ENCODE data around the gene SLC19A2. TPM values are rescaled to one million over a fixed set of nuclear protein-coding genes. Genes with fewer than 3 reads are reported as not detected.

SLC19A2 gene
- total RNA-seq, 1 experiment from 2014 or later, result 12.8 TPM

- Histone ChIP-seq H4K8ac (replicated peaks; ENCODE audit: insufficient read length, low read depth, low read length) (no peak overlapping the region), H4K91ac (ENCODE audit: insufficient read length, low read depth, low read length) (no peak overlapping the region), H3K14ac (ENCODE audit: insufficient read depth, low read length) (no peak overlapping the region), H2BK12ac (ENCODE audit: insufficient read length, low read depth, low read length) (no peak overlapping the region), H3K27me3 (ENCODE audit: insufficient read depth, low read length) (no peaks in the 10 kb centered on the region), H3K79me1 (ENCODE audit: insufficient read depth, low read depth, low read length, poor library complexity, severe bottlenecking) (no peaks in the 10 kb centered on the region), H3K27ac (ENCODE audit: insufficient read length, low read depth, low read length) (no peak overlapping the region), H2BK5ac (ENCODE audit: insufficient read length, low read length) (no peak overlapping the region), H2BK20ac (ENCODE audit: low read depth, low read length, poor library complexity, severe bottlenecking) (no peak overlapping the region), H3K56ac (ENCODE audit: insufficient read length, low read depth, low read length) (no peak overlapping the region), H3K79me2 (ENCODE audit: insufficient read depth, low read length) (no peaks in the 10 kb centered on the region), H3T11ph (ENCODE audit: low read length) (no peak overlapping the region), H3K9me3 (ENCODE audit: control insufficient read depth, low read depth, low read length) (no peaks in the 10 kb centered on the region), H3K4me1 (ENCODE audit: insufficient read depth, low read length) (no peaks in the 10 kb centered on the region), H3K23ac (ENCODE audit: insufficient read length, low read depth, low read length) (no peak overlapping the region), H3K4ac (ENCODE audit: low read depth, low read length) (no peak overlapping the region), H3K9ac (ENCODE audit: extremely low read depth, insufficient read length, low read length) (no peak overlapping the region), H3K4me2 (ENCODE audit: insufficient read depth, insufficient read length, low read length) (no peak overlapping the region), H2BK15ac (ENCODE audit: low read depth, low read length) (no peak overlapping the region), H3K18ac (ENCODE audit: insufficient read length, low read depth, low read length) (no peak overlapping the region), H2BK120ac (ENCODE audit: low read depth, low read length, poor library complexity, severe bottlenecking) (no peak overlapping the region), H3K23me2 (ENCODE audit: insufficient read length, low read depth, low read length, poor library complexity, severe bottlenecking) (no peaks in the 10 kb centered on the region), H2AK5ac (ENCODE audit: insufficient read length, low read length) (no peak overlapping the region), H4K5ac (ENCODE audit: insufficient read length, low read depth, low read length) (no peak overlapping the region), H2AFZ (ENCODE audit: low read length) (no peak overlapping the region), H4K20me1 (ENCODE audit: control insufficient read depth, insufficient read depth, insufficient read length) (no peaks in the 10 kb centered on the region)
- H3K4me3 Mint-ChIP-seq, result no peak overlapping the region
- no peaks in the 10 kb centered on the region for H3K9me3 Mint-ChIP-seq
- H3K4me1 Mint-ChIP-seq, result peaks cover 0 to 7% of the 10 kb centered on the region in 2 experiments; a peak in 1 of 4 replicates
- TF ChIP-seq, protein P1, sequence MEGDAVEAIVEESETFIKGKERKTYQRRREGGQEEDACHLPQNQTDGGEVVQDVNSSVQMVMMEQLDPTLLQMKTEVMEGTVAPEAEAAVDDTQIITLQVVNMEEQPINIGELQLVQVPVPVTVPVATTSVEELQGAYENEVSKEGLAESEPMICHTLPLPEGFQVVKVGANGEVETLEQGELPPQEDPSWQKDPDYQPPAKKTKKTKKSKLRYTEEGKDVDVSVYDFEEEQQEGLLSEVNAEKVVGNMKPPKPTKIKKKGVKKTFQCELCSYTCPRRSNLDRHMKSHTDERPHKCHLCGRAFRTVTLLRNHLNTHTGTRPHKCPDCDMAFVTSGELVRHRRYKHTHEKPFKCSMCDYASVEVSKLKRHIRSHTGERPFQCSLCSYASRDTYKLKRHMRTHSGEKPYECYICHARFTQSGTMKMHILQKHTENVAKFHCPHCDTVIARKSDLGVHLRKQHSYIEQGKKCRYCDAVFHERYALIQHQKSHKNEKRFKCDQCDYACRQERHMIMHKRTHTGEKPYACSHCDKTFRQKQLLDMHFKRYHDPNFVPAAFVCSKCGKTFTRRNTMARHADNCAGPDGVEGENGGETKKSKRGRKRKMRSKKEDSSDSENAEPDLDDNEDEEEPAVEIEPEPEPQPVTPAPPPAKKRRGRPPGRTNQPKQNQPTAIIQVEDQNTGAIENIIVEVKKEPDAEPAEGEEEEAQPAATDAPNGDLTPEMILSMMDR (conservative IDR thresholded peaks at IDR 0.05), result no peak
- no peaks in the 10 kb centered on the region for H3K36me3 Mint-ChIP-seq (ENCODE audit: insufficient read depth in 1 of 3, low read depth in 3 of 3)
- no CpG with 5 or more reads among the region's 1 CpG for WGBS (ENCODE audit: extremely low coverage, insufficient read length, low lambda C conversion rate)
- H3K27ac Mint-ChIP-seq, result no peak overlapping the region
- no peak for DNase-seq
- H3K27me3 Mint-ChIP-seq (ENCODE audit: low read depth), result no peaks in the 10 kb centered on the region
Measured at GRCh38 chr1:169509354-169509753, 23.6 kb upstream of the SLC19A2 start.

Measured in H9 (cell line).